SU-DHL-6 (cell line): Measurements from ENCODE around the gene MOCOS.

ENCODE experiments used
- H2AFZ ChIP-seq: fragments of 200-600 bp; sonication (generic); 2 replicates; pipeline ENCODE4 v1.6.1; 2014; ENCODE audit warnings: low read depth, mild to moderate bottlenecking, moderate library complexity, mixed read lengths, antibody characterized with exemption, low read length; ENCODE audit not compliant: severe bottlenecking
- H3F3A ChIP-seq: fragments of 200-600 bp; shearing (Covaris generic); 2 replicates; pipeline ENCODE4 v1.6.0; 2016; ENCODE audit warnings: antibody characterized with exemption, mild to moderate bottlenecking; ENCODE audit not compliant: insufficient read depth
- H3K27ac ChIP-seq: fragments of 200-600 bp; sonication (generic); 2 replicates; pipeline ENCODE4 v1.5.1; 2016; ENCODE audit warnings: low read depth, mild to moderate bottlenecking, low read length, moderate library complexity, mixed read lengths
- H3K27me3 ChIP-seq: fragments of 200-600 bp; sonication (generic), shearing (Covaris generic); 2 replicates; pipeline ENCODE4 v1.6.0; 2014; ENCODE audit warnings: mild to moderate bottlenecking, low read length
- H3K36me3 ChIP-seq: fragments of 200-600 bp; sonication (generic); 2 replicates; pipeline ENCODE4 v1.6.1; 2014; ENCODE audit warnings: mild to moderate bottlenecking, low read length, mixed read lengths
- H3K4me2 ChIP-seq: fragments of 300-600, 200-600 bp; shearing (Covaris generic), sonication (generic); 2 replicates; pipeline ENCODE4 v1.6.0; 2014; ENCODE audit warnings: low read length, low read depth, mild to moderate bottlenecking; ENCODE audit not compliant: poor library complexity, severe bottlenecking
- H3K4me3 ChIP-seq: fragments of 200-600 bp; sonication (generic); 2 replicates; pipeline ENCODE4 v1.5.1; 2014; ENCODE audit warnings: antibody characterized with exemption, low read length, mild to moderate bottlenecking, mixed read lengths; ENCODE audit not compliant: insufficient read depth, poor library complexity, severe bottlenecking
- H3K79me2 ChIP-seq: fragments of 200-600 bp; sonication (generic); 2 replicates; pipeline ENCODE4 v1.6.1; 2014; ENCODE audit warnings: mild to moderate bottlenecking, low read length, moderate library complexity; ENCODE audit not compliant: insufficient read depth
- H3K9ac ChIP-seq: fragments of 200-600 bp; sonication (generic); 2 replicates; pipeline ENCODE4 v1.7.0; 2014; ENCODE audit warnings: mild to moderate bottlenecking, low read length
- H3K9me2 ChIP-seq: fragments of 200-600 bp; sonication (generic); replicated peaks from 2 replicates; pipeline ENCODE4 v1.6.1; 2014; ENCODE audit warnings: low read length; ENCODE audit not compliant: insufficient read depth
- H3K9me3 ChIP-seq: fragments of 200-600 bp; sonication (generic); 2 replicates; pipeline ENCODE4 v1.6.1; 2014; ENCODE audit warnings: low read length, mixed read lengths; ENCODE audit not compliant: insufficient read depth
- H4K20me1 ChIP-seq: fragments of 200-600 bp; sonication (generic); 2 replicates; pipeline ENCODE4 v1.6.1; 2014; ENCODE audit warnings: low read depth, mild to moderate bottlenecking, antibody characterized with exemption, low read length, moderate library complexity, mixed read lengths
- CTCF ChIP-seq: fragments of 200-600 bp; sonication (generic); IDR thresholded peaks from one replicate; pipeline ENCODE4 v1.5.1; 2017; ENCODE audit warnings: antibody characterized with exemption, mild to moderate bottlenecking, low read length, moderate library complexity; ENCODE audit not compliant: insufficient read depth, poor library complexity, severe bottlenecking
- EZH2phosphoT487 ChIP-seq: fragments of 200-600 bp; sonication (generic), shearing (Covaris generic); conservative IDR thresholded peaks from 2 replicates; pipeline ENCODE4 v1.6.1; 2018; ENCODE audit warnings: mild to moderate bottlenecking, antibody characterized with exemption, low read length, moderate library complexity, mixed read lengths

Gene MOCOS

GRCh38 chr18:36169938-36170337, 17.4 kb upstream of the MOCOS start:
- no peak overlapping the region for H3K4me3 ChIP-seq
- no peaks in the 10 kb centered on the region for H3K27me3 ChIP-seq
- peaks cover 37% of the 10 kb centered on the region for H3K36me3 ChIP-seq
- H3K9ac ChIP-seq: no peak overlapping the region
- no peaks in the 10 kb centered on the region for H3K9me3 ChIP-seq
- no peak overlapping the region for H3K27ac ChIP-seq
- H3K9me2 ChIP-seq: no peaks in the 10 kb centered on the region
- H3K79me2 ChIP-seq: no peaks in the 10 kb centered on the region
- no peak overlapping the region for H2AFZ ChIP-seq
- H3K4me2 ChIP-seq: no peak overlapping the region
- TF ChIP-seq EZH2phosphoT487 (no peak), CTCF (no peak)
- no peaks in the 10 kb centered on the region for H4K20me1 ChIP-seq
- H3F3A ChIP-seq: no peaks in the 10 kb centered on the region

- Histone ChIP-seq H3K79me2 (no peaks in the 10 kb centered on the region), H3K36me3 (peaks cover 41% of the 10 kb centered on the region; the same call in 1 of the 2 replicates), H3K4me3 (no peak overlapping the region), H3K27me3 (no peaks in the 10 kb centered on the region), H3K9me3 (no peaks in the 10 kb centered on the region), H3K4me2 (no peak overlapping the region), H2AFZ (no peak overlapping the region), H4K20me1 (no peaks in the 10 kb centered on the region), H3K9me2 (no peaks in the 10 kb centered on the region), H3F3A (peaks cover 9% of the 10 kb centered on the region), H3K27ac (no peak overlapping the region), H3K9ac (no peak overlapping the region)
- TF ChIP-seq EZH2phosphoT487: no peak
- no peak for TF ChIP-seq CTCF
These were observed 11.8 kb upstream of the MOCOS start for GRCh38 chr18:36175481-36175880.

GRCh38 chr18:36176177-36176584, 11.1 kb upstream of the MOCOS start:
- Histone ChIP-seq H3K4me2 (no peak overlapping the region), H2AFZ (no peak overlapping the region), H3K4me3 (no peak overlapping the region), H4K20me1 (no peaks in the 10 kb centered on the region), H3K9me3 (no peaks in the 10 kb centered on the region), H3K27ac (no peak overlapping the region), H3K36me3 (peaks cover 37% of the 10 kb centered on the region; the same call in 1 of the 2 replicates), H3K9ac (no peak overlapping the region), H3F3A (peaks cover 9% of the 10 kb centered on the region), H3K27me3 (no peaks in the 10 kb centered on the region), H3K79me2 (no peaks in the 10 kb centered on the region), H3K9me2 (no peaks in the 10 kb centered on the region)
- TF ChIP-seq CTCF: no peak
- no peak for TF ChIP-seq EZH2phosphoT487
